Airway epithelial cell (primary cell): ENCODE results near the gene CHST3. TPM values are rescaled to one million over a fixed set of nuclear protein-coding genes. Genes with fewer than 3 reads are reported as not detected.

Experiments used
- total RNA-seq: library from RNA; depleted of rRNA; stranded (reverse); fragments of >200 nt; gene quantifications from 2 replicates; pipeline ENCODE4 v1.2.3, GENCODE V29; 2015

CHST3 gene, protein sequence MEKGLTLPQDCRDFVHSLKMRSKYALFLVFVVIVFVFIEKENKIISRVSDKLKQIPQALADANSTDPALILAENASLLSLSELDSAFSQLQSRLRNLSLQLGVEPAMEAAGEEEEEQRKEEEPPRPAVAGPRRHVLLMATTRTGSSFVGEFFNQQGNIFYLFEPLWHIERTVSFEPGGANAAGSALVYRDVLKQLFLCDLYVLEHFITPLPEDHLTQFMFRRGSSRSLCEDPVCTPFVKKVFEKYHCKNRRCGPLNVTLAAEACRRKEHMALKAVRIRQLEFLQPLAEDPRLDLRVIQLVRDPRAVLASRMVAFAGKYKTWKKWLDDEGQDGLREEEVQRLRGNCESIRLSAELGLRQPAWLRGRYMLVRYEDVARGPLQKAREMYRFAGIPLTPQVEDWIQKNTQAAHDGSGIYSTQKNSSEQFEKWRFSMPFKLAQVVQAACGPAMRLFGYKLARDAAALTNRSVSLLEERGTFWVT
- 19.8 and 22.4 TPM in 2 replicates for total RNA-seq

DNA sequence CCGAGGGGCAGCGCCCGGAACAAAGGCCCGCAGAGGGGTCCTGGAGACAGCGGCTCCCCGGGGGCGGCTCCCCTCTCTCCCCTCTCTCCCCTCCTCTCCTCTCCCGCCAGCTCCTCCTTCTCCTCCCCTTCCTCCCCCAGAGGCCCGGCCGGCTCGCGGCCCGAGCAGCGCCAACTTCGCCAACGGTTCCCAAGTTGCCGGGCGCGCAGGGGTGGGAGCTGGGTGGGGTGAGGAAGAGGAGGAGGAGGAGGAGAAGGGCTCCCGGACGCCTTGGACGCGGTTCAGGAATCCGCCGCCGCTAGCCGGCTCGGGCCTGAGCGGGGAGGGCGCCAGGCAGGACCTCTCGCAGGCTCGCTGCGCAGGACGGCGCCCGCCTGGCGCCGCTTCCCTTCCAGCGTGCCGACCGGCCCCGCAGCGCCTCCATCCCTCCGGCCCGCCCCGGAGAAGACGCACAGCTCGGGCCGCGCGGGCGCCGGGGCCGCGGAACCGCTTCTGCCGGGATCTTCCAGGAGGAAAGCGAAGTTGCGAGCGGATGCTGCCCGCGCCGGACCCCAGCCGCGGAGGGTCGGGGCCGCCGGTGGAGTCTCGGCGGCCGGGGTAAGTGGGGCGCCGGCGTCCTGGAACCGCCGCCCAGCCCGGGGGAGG is at the start of gene CHST3:
TSS of gene CHST3 (plus strand) at position 298 of the 645 bp plus-strand sequence. CDS start 41,448 bp downstream, outside the sequence.

Other genes with a start within 250 kb of the CHST3 start
- gene C10orf105, start 244.6 kb upstream of the CHST3 start, total RNA-seq: 0.14 TPM in 1 of 2 replicates, not detected in the other
- gene VSIR, start 190.9 kb upstream of the CHST3 start, total RNA-seq: 13.6 and 18.3 TPM in 2 replicates
- gene PSAP, start 113.1 kb upstream of the CHST3 start, total RNA-seq: 482 and 505 TPM in 2 replicates
- gene SPOCK2, start 124.2 kb downstream of the CHST3 start, total RNA-seq: not detected in 2 replicates